Neural progenitor cell (in vitro differentiated cells): ENCODE data around the gene LDB2.

Source experiments
- EZH2 ChIP-seq: fragments of 200-600 bp; sonication (generic); IDR thresholded peaks from 2 replicates; pipeline ENCODE4 v1.6.1; 2017; ENCODE audit warnings: antibody characterized with exemption, mild to moderate bottlenecking, moderate library complexity
- EZH2phosphoT487 ChIP-seq: fragments of 200-600 bp; sonication (generic); IDR thresholded peaks from 2 replicates; pipeline ENCODE4 v1.6.1; 2017; ENCODE audit warnings: antibody characterized with exemption
- TF ChIP-seq, protein P1 (sequence below): fragments of 200-600 bp; sonication (generic); IDR thresholded peaks from 2 replicates; pipeline ENCODE4 v1.5.1; 2017; ENCODE audit warnings: antibody characterized with exemption, mild to moderate bottlenecking

DNA sequence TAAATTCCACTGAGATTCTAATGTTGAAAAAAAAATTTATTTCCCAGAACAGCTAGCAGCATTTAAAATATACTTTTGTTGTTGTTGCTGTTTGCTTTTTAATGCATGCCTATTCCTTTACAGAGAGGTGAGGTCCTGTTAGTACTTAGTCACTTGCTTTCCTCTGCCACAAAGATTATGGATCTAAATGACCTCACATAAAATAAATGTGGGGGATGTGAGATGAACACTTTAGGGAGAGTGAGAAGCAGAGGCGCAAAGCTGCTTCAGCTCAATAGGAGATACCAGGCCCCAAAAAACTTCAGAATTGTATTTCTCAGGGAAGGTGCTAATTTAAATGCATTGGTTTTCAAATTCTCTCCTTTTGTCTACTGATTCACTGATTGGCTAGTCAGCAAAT lies 4.0 kb downstream of the LDB2 start:
- TF ChIP-seq, protein P1, sequence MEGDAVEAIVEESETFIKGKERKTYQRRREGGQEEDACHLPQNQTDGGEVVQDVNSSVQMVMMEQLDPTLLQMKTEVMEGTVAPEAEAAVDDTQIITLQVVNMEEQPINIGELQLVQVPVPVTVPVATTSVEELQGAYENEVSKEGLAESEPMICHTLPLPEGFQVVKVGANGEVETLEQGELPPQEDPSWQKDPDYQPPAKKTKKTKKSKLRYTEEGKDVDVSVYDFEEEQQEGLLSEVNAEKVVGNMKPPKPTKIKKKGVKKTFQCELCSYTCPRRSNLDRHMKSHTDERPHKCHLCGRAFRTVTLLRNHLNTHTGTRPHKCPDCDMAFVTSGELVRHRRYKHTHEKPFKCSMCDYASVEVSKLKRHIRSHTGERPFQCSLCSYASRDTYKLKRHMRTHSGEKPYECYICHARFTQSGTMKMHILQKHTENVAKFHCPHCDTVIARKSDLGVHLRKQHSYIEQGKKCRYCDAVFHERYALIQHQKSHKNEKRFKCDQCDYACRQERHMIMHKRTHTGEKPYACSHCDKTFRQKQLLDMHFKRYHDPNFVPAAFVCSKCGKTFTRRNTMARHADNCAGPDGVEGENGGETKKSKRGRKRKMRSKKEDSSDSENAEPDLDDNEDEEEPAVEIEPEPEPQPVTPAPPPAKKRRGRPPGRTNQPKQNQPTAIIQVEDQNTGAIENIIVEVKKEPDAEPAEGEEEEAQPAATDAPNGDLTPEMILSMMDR: no peak
- no peak for TF ChIP-seq EZH2
- TF ChIP-seq EZH2phosphoT487: no peak
